Measurements from ENCODE around the gene ATP2B1.

The ATP2B1 gene

DNA sequence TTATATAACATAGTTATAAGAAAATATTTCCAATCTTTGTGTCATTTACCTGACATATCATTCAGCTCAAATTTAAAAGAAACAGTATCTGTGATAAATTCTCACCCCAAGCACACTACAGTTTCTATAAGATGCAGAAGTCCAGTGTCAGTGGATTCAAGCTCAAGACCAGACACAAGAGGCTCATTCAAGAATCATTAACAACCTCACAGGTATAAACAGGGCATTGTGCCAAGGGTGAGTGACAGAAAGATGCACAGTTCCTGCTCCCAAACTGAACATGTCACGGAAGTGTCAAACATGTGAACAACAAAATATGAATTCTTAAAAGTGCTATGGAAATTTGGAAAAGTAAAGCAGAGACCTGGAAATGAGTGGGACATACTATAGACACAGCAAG, 12.8 kb downstream of the ATP2B1 start:
- Histone ChIP-seq H3K27ac (ENCODE audit: low read depth, low read length) (no peak overlapping the region), H3K36me3 (ENCODE audit: control insufficient read depth, low read length) (peaks cover 23% of the 10 kb centered on the region; the same call in 1 of the 2 replicates), H3K9me3 (ENCODE audit: control insufficient read depth, insufficient read depth, low read length) (no peaks in the 10 kb centered on the region), H3K4me2 (ENCODE audit: low read length) (no peak overlapping the region), H3K27me3 (ENCODE audit: control insufficient read depth, low read length) (no peaks in the 10 kb centered on the region), H3K9me2 (replicated peaks; ENCODE audit: control insufficient read depth, low read length) (no peaks in the 10 kb centered on the region), H3K4me1 (ENCODE audit: control insufficient read depth, low read length) (peaks cover 32% of the 10 kb centered on the region), H3K4me3 (ENCODE audit: low read length) (no peak overlapping the region), H4K20me1 (ENCODE audit: control insufficient read depth, insufficient read depth, low read depth, low read length) (peaks cover 11% of the 10 kb centered on the region; the same call in 1 of the 2 replicates), H3K79me2 (ENCODE audit: control insufficient read depth, low read length) (peaks cover 100% of the 10 kb centered on the region), H3F3A (ENCODE audit: control insufficient read depth, insufficient read depth) (no peaks in the 10 kb centered on the region)
- TF ChIP-seq, protein P1, sequence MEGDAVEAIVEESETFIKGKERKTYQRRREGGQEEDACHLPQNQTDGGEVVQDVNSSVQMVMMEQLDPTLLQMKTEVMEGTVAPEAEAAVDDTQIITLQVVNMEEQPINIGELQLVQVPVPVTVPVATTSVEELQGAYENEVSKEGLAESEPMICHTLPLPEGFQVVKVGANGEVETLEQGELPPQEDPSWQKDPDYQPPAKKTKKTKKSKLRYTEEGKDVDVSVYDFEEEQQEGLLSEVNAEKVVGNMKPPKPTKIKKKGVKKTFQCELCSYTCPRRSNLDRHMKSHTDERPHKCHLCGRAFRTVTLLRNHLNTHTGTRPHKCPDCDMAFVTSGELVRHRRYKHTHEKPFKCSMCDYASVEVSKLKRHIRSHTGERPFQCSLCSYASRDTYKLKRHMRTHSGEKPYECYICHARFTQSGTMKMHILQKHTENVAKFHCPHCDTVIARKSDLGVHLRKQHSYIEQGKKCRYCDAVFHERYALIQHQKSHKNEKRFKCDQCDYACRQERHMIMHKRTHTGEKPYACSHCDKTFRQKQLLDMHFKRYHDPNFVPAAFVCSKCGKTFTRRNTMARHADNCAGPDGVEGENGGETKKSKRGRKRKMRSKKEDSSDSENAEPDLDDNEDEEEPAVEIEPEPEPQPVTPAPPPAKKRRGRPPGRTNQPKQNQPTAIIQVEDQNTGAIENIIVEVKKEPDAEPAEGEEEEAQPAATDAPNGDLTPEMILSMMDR (IDR thresholded peaks at IDR 0.05; ENCODE audit: low read depth, low read length, poor library complexity, severe bottlenecking) = no peak
- TF ChIP-seq EZH2phosphoT487 (IDR thresholded peaks at IDR 0.05; ENCODE audit: borderline replicate concordance, low read length) = no peak

DNA sequence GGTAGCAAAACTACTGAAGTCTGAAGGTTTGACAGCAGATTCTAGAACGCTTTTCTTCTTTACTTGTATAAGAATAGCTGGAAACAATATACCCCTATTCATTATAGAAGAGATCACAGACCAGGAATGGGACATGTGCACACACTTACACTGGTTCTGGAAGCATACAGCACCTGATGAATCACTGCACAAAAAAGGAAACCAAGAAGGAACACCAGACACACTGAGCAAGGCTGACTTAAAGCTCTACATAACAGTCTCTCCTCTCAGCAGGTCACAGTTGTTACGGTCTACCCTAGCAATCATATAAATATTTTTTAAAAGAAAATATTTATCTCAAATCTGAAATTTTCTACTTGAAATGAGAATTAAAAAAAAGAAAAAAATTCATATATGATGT, 13.5 kb downstream of the ATP2B1 start:
- peaks cover 100% of the 10 kb centered on the region for H3K79me2 ChIP-seq (ENCODE audit: control insufficient read depth, low read length)
- H3K4me3 ChIP-seq (ENCODE audit: low read length) = no peak overlapping the region
- TF ChIP-seq EZH2phosphoT487 (IDR thresholded peaks at IDR 0.05; ENCODE audit: borderline replicate concordance, low read length) = no peak
- TF ChIP-seq, protein P1 (IDR thresholded peaks at IDR 0.05; ENCODE audit: low read depth, low read length, poor library complexity, severe bottlenecking) = no peak
- H3K4me2 ChIP-seq (ENCODE audit: low read length) = no peak overlapping the region
- peaks cover 28% of the 10 kb centered on the region; the same call in 1 of the 2 replicates for H3K36me3 ChIP-seq (ENCODE audit: control insufficient read depth, low read length)
- peaks cover 32% of the 10 kb centered on the region for H3K4me1 ChIP-seq (ENCODE audit: control insufficient read depth, low read length)
- H3K27ac ChIP-seq (ENCODE audit: low read depth, low read length) = no peak overlapping the region
- H3K27me3 ChIP-seq (ENCODE audit: control insufficient read depth, low read length) = no peaks in the 10 kb centered on the region
- H4K20me1 ChIP-seq (ENCODE audit: control insufficient read depth, insufficient read depth, low read depth, low read length) = peaks cover 11% of the 10 kb centered on the region; the same call in 1 of the 2 replicates
- no peaks in the 10 kb centered on the region for H3F3A ChIP-seq (ENCODE audit: control insufficient read depth, insufficient read depth)
- H3K9me2 ChIP-seq (replicated peaks; ENCODE audit: control insufficient read depth, low read length) = no peaks in the 10 kb centered on the region
- H3K9me3 ChIP-seq (ENCODE audit: control insufficient read depth, insufficient read depth, low read length) = no peaks in the 10 kb centered on the region

DNA sequence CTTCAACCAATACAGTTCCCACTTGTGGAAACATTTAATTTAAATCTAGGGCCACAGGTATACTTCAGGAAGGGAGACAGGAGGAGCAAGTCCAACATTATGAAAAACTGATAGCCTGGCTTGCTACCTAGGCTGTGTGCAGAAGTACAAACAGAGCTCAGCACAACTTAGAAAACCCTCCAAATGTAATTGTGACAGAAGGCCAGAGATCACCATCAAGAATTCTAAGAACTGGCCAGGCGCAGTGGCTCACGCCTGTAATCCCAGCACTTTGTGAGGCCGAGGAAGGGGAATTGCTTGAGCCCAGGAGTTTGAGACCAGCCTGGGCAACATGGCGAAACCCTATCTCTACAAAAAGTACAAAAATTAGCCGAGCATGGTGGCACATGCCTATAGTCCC, 14.1 kb downstream of the ATP2B1 start:
- peaks cover 100% of the 10 kb centered on the region for H3K79me2 ChIP-seq (ENCODE audit: control insufficient read depth, low read length)
- peaks cover 32% of the 10 kb centered on the region for H3K4me1 ChIP-seq (ENCODE audit: control insufficient read depth, low read length)
- no peaks in the 10 kb centered on the region for H3K9me3 ChIP-seq (ENCODE audit: control insufficient read depth, insufficient read depth, low read length)
- TF ChIP-seq, protein P1 (IDR thresholded peaks at IDR 0.05; ENCODE audit: low read depth, low read length, poor library complexity, severe bottlenecking) = no peak
- TF ChIP-seq EZH2phosphoT487 (IDR thresholded peaks at IDR 0.05; ENCODE audit: borderline replicate concordance, low read length) = no peak
- peaks cover 33% of the 10 kb centered on the region for H3K36me3 ChIP-seq (ENCODE audit: control insufficient read depth, low read length)
- no peak overlapping the region for H3K27ac ChIP-seq (ENCODE audit: low read depth, low read length)
- H3F3A ChIP-seq (ENCODE audit: control insufficient read depth, insufficient read depth) = no peaks in the 10 kb centered on the region
- no peak overlapping the region for H3K4me2 ChIP-seq (ENCODE audit: low read length)
- no peak overlapping the region for H3K4me3 ChIP-seq (ENCODE audit: low read length)
- H4K20me1 ChIP-seq (ENCODE audit: control insufficient read depth, insufficient read depth, low read depth, low read length) = peaks cover 11% of the 10 kb centered on the region; the same call in 1 of the 2 replicates
- no peaks in the 10 kb centered on the region for H3K27me3 ChIP-seq (ENCODE audit: control insufficient read depth, low read length)
- H3K9me2 ChIP-seq (replicated peaks; ENCODE audit: control insufficient read depth, low read length) = no peaks in the 10 kb centered on the region
